MG63 (cell line): ENCODE results near the gene TRIM8. TPM values are rescaled to one million over a fixed set of nuclear protein-coding genes. Genes with fewer than 3 reads are reported as not detected.
"Not testable (repeated sequence)": the region's sequence is repeated elsewhere in the genome, so short reads cannot be mapped to it uniquely, and the experiment has no call there.

Experiments used
- DNase-seq: peaks from one replicate; pipeline ENCODE4 v3.0.0-alpha.2; 2020
- H3K27me3 ChIP-seq: fragments of 250-450 bp; sonication (Bioruptor Pico); 2 replicates; pipeline ENCODE4 v1.5.1; 2020; ENCODE audit warnings: mild to moderate bottlenecking, moderate library complexity
- H3K36me3 ChIP-seq: fragments of 250-450 bp; sonication (Bioruptor Pico); 2 replicates; pipeline ENCODE4 v1.5.1; 2020; ENCODE audit warnings: mild to moderate bottlenecking, moderate library complexity
- H3K4me3 ChIP-seq: fragments of 250-450 bp; sonication (Bioruptor Pico); 2 replicates; pipeline ENCODE4 v1.5.1; 2020; ENCODE audit warnings: mild to moderate bottlenecking, moderate library complexity
- H3K9me3 ChIP-seq: fragments of 250-450 bp; sonication (Bioruptor Pico); 2 replicates; pipeline ENCODE4 v1.5.1; 2020; ENCODE audit warnings: mild to moderate bottlenecking, moderate library complexity
- total RNA-seq: library from RNA; depleted of rRNA; stranded (reverse); fragments of >200 nt; shearing (Covaris generic); gene quantifications from 2 replicates; pipeline ENCODE4 v1.2.3, GENCODE V29; 2014; ENCODE audit warnings: low replicate concordance

The TRIM8 gene
- total RNA-seq, 1 experiment from 2014 or later: 40.9 TPM

DNA sequence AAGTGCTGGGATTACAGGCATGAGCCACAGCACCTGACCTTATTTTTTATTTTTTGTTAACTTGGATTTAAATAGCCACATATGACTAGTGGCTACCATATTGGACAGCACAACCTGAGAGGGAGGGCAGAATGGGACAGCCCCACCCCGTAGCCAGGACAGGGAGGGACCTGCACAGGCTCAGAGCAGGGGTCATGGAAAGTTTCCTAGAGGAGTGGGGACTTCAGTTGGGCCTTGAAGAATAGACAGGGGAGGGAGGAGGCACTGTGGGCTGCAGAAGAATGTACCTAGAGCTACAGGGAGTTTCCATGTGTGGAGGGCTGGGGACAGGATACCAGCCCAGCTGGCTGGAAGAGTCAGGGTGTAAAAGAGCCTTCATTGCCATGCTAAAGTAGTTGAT is 8.8 kb downstream of the TRIM8 start:
- H3K9me3 ChIP-seq: no peaks in the 10 kb centered on the region
- no peak for DNase-seq
- H3K36me3 ChIP-seq: peaks cover 21% of the 10 kb centered on the region
- H3K4me3 ChIP-seq: no peak overlapping the region
- H3K27me3 ChIP-seq: no peaks in the 10 kb centered on the region

DNA sequence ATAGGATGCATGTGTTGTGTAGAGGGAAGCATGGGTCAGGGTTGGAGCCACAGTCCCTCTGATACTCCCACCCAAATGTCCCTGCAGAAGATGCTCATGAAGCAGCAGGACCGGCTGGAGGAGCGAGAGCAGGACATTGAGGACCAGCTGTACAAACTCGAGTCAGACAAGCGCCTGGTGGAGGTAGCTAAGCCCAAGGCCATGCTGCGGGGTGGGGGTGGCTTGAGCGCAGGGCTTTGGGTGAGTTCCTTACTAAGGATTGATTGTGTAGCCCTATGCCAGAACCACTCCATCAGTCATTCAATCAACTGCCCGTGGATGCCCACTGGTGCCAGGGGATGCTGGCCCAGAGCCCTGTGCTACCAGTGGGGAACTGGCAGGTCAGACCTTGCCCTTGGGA is 10.3 kb downstream of the TRIM8 start:
- Histone ChIP-seq H3K9me3 (no peaks in the 10 kb centered on the region), H3K27me3 (no peaks in the 10 kb centered on the region), H3K4me3 (no peak overlapping the region), H3K36me3 (peaks cover 22% of the 10 kb centered on the region)
- no peak for DNase-seq

DNA sequence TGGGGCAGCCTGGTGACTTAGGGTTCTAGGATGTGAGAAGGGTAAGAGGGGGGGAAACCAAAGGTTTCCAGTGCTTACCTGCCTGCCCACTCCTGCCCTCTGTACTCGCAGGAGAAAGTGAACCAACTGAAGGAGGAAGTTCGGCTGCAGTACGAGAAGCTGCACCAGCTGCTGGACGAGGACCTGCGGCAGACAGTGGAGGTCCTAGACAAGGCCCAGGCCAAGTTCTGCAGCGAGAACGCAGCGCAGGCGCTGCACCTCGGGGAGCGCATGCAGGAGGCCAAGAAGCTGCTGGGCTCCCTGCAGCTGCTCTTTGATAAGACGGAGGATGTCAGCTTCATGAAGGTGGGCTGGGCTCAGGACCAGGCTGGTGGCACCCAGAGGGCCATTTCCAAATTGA is 10.7 kb downstream of the TRIM8 start:
- H3K4me3 ChIP-seq: no peak overlapping the region
- DNase-seq: no peak
- peaks cover 22% of the 10 kb centered on the region for H3K36me3 ChIP-seq
- H3K9me3 ChIP-seq: no peaks in the 10 kb centered on the region
- no peaks in the 10 kb centered on the region for H3K27me3 ChIP-seq

DNA sequence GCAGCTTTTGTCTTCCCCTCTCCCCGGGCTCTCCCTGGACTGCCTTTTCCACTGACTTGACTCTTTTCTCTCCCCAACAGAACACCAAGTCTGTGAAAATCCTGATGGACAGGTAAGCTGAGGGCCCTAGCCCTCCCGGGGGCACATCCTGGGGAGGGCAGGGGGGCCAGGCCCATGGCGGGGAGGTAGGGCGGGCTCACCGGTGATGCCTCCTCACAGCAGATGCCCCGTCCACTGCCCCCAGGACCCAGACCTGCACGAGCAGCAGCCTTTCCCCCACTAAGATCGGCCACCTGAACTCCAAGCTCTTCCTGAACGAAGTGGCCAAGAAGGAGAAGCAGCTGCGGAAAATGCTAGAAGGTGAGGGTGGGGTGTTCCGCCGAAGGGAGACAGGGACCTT is 11.7 kb downstream of the TRIM8 start:
- H3K9me3 ChIP-seq: no peaks in the 10 kb centered on the region
- H3K27me3 ChIP-seq: no peaks in the 10 kb centered on the region
- DNase-seq: no peak
- no peak overlapping the region for H3K4me3 ChIP-seq
- peaks cover 22% of the 10 kb centered on the region for H3K36me3 ChIP-seq

DNA sequence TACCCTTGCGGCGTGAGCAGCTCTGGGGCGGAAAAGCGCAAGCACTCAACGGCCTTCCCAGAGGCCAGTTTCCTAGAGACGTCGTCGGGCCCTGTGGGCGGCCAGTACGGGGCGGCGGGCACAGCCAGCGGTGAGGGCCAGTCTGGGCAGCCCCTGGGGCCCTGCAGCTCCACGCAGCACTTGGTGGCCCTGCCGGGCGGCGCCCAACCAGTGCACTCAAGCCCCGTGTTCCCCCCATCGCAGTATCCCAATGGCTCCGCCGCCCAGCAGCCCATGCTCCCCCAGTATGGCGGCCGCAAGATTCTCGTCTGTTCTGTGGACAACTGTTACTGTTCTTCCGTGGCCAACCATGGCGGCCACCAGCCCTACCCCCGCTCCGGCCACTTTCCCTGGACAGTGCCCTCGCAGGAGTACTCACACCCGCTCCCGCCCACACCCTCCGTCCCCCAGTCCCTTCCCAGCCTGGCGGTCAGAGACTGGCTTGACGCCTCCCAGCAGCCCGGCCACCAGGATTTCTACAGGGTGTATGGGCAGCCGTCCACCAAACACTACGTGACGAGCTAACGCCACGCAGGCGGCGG is 12.6 kb downstream of the TRIM8 start:
- Histone ChIP-seq H3K27me3 (no peaks in the 10 kb centered on the region), H3K36me3 (peaks cover 22% of the 10 kb centered on the region), H3K4me3 (no peak overlapping the region), H3K9me3 (no peaks in the 10 kb centered on the region)
- DNase-seq: no peak

DNA sequence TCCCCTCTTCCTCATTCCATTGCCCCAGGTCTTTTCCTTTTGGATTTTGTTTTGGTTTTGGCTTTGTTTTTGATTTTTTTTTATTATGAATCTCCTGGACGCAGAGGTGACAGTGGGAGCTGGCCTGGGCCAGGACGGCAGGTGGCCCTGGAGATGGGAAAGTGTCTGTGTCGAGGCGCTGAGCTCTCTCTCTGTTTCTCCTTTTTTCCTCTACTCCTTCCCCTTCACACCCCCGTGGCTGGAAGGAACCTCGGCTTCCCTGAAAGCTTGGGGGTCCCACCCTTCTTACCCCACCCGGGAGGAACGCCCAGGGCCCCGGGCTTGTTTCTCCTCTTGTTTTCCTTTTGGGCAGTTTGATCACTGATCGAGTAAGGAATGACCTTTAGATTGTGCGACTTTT is 13.2 kb downstream of the TRIM8 start:
- no peak for DNase-seq
- Histone ChIP-seq H3K4me3 (no peak overlapping the region), H3K27me3 (no peaks in the 10 kb centered on the region), H3K9me3 (no peaks in the 10 kb centered on the region), H3K36me3 (peaks cover 22% of the 10 kb centered on the region)

DNA sequence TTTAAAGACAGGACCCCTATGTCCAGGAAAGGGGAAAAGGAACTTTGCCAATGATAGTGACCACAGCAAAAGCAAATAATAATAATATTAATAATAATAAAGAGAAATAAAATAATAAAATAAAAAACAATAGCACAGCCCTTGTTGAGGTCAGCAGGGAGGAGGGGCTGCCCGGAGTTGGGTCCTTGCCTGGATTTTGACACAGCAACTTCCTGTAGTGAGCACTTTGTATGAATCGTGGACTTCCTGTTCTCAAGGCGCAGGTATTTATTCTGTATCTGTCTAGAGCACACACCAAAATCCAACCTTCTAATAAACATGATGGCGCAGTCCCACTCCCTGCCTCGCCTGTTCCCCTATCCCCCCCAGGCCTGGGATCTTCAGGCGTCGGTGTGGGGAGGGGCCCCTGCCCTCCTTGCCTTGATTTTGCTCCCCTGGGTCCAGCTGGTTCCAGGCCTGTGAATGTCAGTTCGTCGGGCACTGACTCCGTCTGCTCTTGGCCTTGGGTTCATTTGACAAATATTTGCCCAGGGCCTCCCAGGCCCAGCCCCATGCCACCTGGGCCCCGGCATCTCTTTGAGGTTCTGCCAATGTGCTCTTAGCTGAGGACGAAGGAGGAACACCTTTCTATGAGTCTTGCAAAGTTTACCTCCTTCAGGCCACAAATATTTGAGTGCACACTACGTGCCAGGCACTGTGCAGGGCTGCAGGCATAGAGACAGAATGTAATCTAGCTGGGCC is 13.9 kb downstream of the TRIM8 start:
- H3K4me3 ChIP-seq: no peak overlapping the region
- H3K9me3 ChIP-seq: no peaks in the 10 kb centered on the region
- no peaks in the 10 kb centered on the region for H3K27me3 ChIP-seq
- peaks cover 22% of the 10 kb centered on the region for H3K36me3 ChIP-seq
- DNase-seq: peak; percentile 26

DNA sequence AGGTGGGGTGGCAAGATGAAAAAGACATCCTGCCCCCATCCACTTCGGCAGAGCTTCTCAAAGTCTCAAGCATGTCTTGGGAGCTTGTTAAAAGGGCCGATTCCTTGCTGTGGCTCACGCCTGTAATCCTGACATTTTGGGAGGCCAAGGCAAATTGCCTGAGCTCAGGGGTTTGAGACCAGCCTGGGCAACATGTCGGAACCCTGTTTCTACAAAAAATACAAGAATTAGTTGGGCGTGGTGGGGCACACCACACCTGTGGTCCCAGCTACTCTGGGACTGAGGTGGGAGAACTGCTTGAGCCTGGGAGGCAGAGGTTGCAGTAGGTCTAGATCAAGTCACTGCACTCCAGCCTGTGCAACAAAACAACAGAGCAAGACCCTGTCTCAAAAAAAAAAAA is 14.5 kb downstream of the TRIM8 start:
- Histone ChIP-seq H3K27me3 (no peaks in the 10 kb centered on the region), H3K36me3 (peaks cover 18% of the 10 kb centered on the region)
- DNase-seq: no peak

DNA sequence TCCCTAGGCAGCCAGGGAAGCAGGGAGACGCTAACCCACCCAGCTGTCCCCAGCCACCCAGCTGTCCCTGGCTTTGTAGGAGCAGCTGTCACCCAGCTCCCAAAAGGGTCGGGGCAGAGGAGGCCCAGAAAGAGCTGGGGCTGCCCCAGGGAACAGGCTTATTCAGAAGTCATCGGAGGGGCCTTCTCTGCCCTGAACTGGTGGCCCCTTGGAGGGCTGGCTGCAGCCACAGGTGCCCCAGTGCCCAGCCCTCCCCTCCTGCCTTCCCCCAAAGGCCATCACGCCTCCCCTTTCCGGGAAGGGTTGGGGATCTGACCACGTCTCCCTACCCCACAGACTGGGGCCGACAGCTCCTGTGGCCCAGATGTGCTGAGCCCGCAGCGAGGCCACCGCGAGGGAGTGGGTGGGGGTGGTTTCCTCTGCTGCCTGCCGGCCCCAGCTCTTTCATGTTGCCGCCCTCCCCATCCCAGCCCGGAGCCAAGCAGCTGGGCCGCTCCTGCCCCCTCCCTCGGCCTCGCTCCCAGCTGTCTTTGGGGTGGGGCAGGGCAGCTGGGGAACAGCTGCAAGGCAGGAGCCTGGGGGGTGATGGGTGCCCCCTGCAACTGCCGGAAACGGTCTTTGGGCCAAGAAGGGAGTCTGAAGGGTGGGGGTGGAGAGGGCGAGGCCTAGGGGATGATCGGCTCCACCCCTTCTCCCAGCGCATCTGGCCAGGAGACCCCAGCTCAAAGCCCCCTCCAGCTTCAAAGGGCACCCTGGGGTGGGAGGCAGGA is 16.8 kb downstream of the TRIM8 start:
- H3K9me3 ChIP-seq: no peaks in the 10 kb centered on the region
- no peak overlapping the region for H3K4me3 ChIP-seq
- H3K36me3 ChIP-seq: peaks cover 9% of the 10 kb centered on the region
- no peak for DNase-seq
- no peaks in the 10 kb centered on the region for H3K27me3 ChIP-seq

More for the DNA sequence above, 14.5 kb downstream of the TRIM8 start:
- H3K4me3 ChIP-seq: no peak overlapping the region
- H3K9me3 ChIP-seq: no peaks in the 10 kb centered on the region

DNA sequence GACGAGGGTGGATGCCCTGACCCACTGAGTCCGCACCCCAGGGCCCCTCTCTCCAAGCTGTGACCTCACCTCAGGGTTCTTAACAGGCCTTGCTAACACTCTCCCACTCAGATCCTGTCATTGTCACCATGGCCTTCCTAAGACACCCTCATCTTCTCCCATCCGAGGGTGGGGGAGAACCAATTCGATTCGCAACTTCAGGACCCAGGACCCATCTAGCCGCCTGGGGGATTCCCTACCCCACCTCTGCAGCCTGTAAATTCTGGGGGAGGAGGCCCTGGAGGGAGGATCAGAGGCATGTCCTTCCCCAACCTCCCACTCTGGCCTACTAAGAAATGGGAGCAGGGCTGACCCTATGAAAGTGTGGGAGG is 17.4 kb downstream of the TRIM8 start:
- H3K36me3 ChIP-seq: peaks cover 8% of the 10 kb centered on the region
- H3K27me3 ChIP-seq: no peaks in the 10 kb centered on the region
- no peak for DNase-seq
- no peaks in the 10 kb centered on the region for H3K9me3 ChIP-seq
- no peak overlapping the region for H3K4me3 ChIP-seq

DNA sequence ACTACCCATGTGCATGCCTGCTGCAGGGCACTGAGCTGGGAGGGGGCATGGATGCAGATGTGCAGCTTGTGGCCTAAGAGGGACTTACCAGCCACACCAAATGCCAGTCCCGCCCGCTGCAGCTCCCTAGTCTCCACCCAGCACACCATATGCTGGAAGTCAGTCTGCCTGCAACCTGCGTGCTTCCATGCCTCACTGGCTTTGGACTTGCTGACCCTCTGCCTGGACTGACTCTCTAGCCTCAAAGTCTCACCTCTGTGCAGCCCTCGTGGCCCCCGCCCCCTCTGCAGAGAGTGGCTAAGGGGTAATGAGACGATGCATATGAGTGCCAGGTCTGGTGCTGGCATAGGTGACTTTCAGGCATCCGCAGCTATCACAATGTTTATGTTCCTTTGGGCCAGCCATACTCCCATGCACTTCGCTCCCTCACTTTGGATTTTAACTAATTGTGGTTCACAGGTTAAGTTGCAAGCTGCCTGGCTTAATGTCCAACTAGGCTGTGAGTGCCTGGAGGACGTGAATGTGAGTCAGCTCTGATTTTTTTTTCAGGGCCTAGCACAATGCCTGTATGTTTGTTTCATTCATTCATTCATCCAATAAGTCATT is 21.7 kb downstream of the TRIM8 start:
- H3K9me3 ChIP-seq: no peaks in the 10 kb centered on the region
- H3K4me3 ChIP-seq: no peak overlapping the region
- H3K27me3 ChIP-seq: no peaks in the 10 kb centered on the region
- no peak for DNase-seq
- H3K36me3 ChIP-seq: no peaks in the 10 kb centered on the region

DNA sequence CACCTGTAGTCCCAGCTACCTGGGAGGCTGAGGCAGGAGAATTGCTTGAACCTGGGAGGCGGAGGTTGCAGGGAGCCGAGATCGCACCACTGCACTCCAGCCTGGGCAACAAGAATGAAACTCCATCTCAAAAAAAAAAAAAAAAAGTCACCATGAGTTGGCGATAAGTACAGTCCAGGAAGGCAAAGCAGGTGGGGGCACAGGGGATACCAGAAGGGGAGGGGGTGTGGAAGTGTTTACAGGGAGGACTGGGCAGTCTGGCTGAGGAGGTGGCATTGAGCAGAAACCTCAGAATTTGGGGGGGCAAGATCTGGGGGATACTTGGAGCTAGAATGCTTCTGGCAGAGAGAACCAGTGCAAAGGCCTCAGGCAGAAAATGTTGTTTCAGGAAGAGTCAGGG is 23.1 kb downstream of the TRIM8 start:
- H3K36me3 ChIP-seq, H3K4me3 ChIP-seq, H3K9me3 ChIP-seq, DNase-seq, H3K27me3 ChIP-seq: not testable (repeated sequence)

DNA sequence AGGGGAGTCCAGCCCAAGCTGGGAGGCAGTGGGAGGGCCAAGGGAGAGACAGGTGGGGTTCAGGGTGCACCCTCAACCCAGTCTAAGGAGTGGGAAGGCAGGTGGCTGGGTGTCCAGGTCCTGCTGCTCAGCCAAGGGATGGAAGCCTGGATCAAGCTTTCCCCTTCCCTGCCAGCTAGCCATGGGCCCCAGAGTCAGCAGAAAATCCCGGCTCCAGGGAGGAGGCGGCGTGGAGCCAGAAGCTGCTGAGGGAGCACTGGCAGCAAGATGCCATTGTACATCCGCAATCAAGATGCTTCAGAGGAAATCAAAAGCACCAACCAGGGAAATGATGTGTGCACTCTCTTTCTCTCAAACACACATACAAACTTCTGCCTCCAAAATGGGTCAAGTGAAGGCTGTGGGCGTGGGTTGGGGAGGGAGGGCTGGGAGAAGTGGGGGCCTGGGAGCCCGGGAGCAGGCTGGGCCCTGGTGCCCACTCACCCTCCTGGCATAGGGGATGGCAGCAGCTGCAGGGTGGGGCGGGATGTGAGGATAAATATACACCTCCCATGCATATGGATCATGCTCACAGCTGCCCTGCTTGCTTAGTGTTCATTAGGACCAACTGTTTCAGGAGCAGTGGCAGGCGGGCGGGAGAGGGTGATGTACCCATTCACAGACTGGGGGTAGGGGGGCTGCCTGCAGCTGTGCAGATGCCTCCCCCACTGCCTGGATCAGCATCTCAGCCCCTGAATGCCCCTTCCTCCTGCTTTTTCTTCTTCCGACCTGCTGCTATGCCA is 24.2 kb downstream of the TRIM8 start:
- no peaks in the 10 kb centered on the region for H3K9me3 ChIP-seq
- no peak for DNase-seq
- H3K4me3 ChIP-seq: no peak overlapping the region
- no peaks in the 10 kb centered on the region for H3K27me3 ChIP-seq
- H3K36me3 ChIP-seq: no peaks in the 10 kb centered on the region

DNA sequence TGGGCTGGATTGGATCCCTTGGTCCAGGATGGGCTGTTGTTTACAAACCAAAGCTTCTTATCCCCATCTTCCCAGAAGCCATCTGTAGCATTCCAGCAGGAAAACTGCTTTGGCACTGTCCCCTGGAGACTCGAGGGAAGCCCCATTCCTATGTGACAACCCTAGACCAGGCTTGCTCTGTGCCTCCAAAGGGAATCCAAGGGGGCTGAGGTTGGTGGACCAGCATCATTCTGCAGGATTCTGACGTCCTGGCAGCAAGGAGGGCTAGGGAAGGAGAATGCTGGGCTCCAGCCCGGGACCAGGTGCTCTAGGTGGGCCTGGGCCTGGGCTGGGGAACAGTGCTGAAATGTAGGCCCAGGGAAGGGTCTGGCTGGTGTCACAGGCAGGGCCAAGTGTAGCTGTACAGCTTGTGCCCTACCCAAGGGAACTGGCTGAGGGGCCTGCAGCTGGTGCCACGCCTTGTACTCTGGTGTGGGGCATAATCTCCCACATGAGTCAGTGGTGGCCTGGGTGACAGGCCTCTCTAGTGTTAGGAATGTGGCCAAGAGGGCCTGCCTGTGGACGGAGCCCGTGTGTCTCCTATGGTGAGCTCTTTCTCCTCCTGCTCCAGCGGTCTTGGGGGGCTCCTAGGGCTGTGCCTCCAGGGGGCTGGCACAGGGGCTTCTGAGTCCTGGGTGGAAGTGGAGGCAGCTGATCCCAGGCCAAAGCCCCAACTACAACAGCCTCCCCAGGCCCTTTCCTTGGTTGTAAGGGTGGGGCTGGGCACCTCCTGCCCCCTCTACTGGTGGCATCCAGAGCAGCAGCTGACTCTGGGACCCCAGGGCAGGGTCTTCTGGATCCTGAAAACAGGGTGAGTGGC is 25.2 kb downstream of the TRIM8 start:
- Histone ChIP-seq H3K9me3 (no peaks in the 10 kb centered on the region), H3K36me3 (no peaks in the 10 kb centered on the region), H3K27me3 (no peaks in the 10 kb centered on the region), H3K4me3 (no peak overlapping the region)
- DNase-seq: peak; percentile 54

DNA sequence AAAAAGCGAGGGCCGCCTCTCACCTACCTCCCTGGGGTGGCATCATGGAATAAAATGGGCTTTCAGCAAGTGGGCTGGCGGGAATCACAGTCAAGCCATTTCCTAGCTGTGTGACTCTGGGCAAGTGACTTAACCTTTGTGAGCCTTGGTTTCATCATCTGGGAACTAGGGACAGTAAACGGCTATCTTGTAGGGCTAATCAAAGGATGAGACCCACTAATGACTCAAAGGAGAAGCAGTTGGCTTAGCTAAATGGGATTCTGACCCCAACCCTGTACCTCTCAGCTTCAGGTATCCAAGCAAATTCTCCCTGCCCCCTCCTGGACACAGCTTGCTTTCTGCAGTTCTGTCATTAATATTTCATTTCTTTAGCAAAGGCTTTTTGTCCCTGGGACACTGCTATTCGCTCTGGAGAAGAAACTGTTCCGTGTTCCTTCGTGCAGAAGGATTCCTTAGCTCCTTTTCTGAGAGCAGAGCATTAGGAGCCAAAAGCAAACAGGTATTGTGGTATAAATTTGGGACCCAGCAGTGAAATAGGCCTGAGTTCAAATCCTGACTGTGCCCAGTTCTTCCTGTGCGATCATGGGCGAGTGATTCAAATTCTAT is 25.9 kb downstream of the TRIM8 start:
- Histone ChIP-seq H3K9me3 (no peaks in the 10 kb centered on the region), H3K36me3 (no peaks in the 10 kb centered on the region), H3K27me3 (no peaks in the 10 kb centered on the region), H3K4me3 (no peak overlapping the region)
- DNase-seq: no peak
